Spinal cord (tissue), 10 donors: Measurements from ENCODE around the gene ESRRB. TPM values are rescaled to one million over a fixed set of nuclear protein-coding genes. Genes with fewer than 3 reads are reported as not detected.
A peak's percentile ranks its signal among the peaks of the same experiment; 100 is the strongest.

ENCODE experiments used
- DNase-seq, 6 donors: peaks; one replicate each; pipeline versions ENCODE4 v3.0.0 to v3.0.0-alpha.2; 2013 to 2015; ENCODE audit warnings: low spot score in 6 of 6, low read depth in 4 of 6
- H3K27ac ChIP-seq: one replicate; pipeline ENCODE4 v1.5.1; 2013; ENCODE audit warnings: low read depth, low read length, control low read depth
- H3K27me3 ChIP-seq: one replicate; pipeline ENCODE4 v1.6.1; 2013; ENCODE audit warnings: low read length; ENCODE audit not compliant: control insufficient read depth, insufficient read depth
- H3K36me3 ChIP-seq: one replicate; pipeline ENCODE4 v1.6.1; 2013; ENCODE audit warnings: low read length; ENCODE audit not compliant: control insufficient read depth, insufficient read depth
- H3K4me1 ChIP-seq: one replicate; pipeline ENCODE4 v1.6.1; 2013; ENCODE audit warnings: low read length; ENCODE audit not compliant: control insufficient read depth, insufficient read depth
- H3K4me3 ChIP-seq: one replicate; pipeline ENCODE4 v1.5.1; 2013; ENCODE audit warnings: low read depth, low read length, control low read depth
- H3K9me3 ChIP-seq: one replicate; pipeline ENCODE4 v1.6.1; 2013; ENCODE audit warnings: low read length; ENCODE audit not compliant: control insufficient read depth, insufficient read depth
- WGBS: methylation state at CpG from one replicate; pipeline ENCODE4 v1.1.5; 2013; ENCODE audit warnings: missing lambda C conversion rate; ENCODE audit not compliant: insufficient coverage; 5-methylcytosine and 5-hydroxymethylcytosine counted together
- polyA plus RNA-seq, 2 donors: library from polyadenylated mRNA; unstranded; fragments of 120-200 nt; gene quantifications; one replicate each; pipeline ENCODE4 v1.2.1, GENCODE V29; 2013; ENCODE audit not compliant: insufficient read length in 2 of 2
- total RNA-seq, 2 donors: library from RNA; depleted of rRNA in 1 of 2; stranded (reverse); fragments of 120-200 nt in 1 of 2; fragments of >200 nt in 1 of 2; gene quantifications; one replicate each; pipeline versions ENCODE4 v1.2.3 to v1.2.4, GENCODE V29; 2013 to 2014
- donor health status: healthy.

Gene ESRRB
- total and polyA plus RNA-seq, 4 donors, result 0.99 to 5.6 (median 3.5) TPM

GRCh38 chr14:76420827-76421226 is 44.9 kb downstream of the ESRRB start:
- Histone ChIP-seq H3K36me3 (no peaks in the 10 kb centered on the region), H3K27me3 (no peaks in the 10 kb centered on the region), H3K4me1 (no peaks in the 10 kb centered on the region), H3K27ac (no peak overlapping the region), H3K4me3 (no peak overlapping the region), H3K9me3 (no peaks in the 10 kb centered on the region)
- DNase-seq, result no peak
- WGBS, result 71% methylated on average over 2 of the region's 4 CpGs

- Histone ChIP-seq H3K4me3 (no peak overlapping the region), H3K27ac (no peak overlapping the region), H3K36me3 (no peaks in the 10 kb centered on the region), H3K4me1 (no peaks in the 10 kb centered on the region), H3K27me3 (no peaks in the 10 kb centered on the region), H3K9me3 (no peaks in the 10 kb centered on the region)
- WGBS, result 20% methylated on average over 1 of the region's 4 CpGs
- DNase-seq, result no peak
These were observed 45.7 kb downstream of the ESRRB start for GRCh38 chr14:76421662-76422061.

- 88% methylated on average over 5 of the region's 7 CpGs for WGBS
- H3K9me3 ChIP-seq, result no peaks in the 10 kb centered on the region
- no peak overlapping the region for H3K4me3 ChIP-seq
- H3K27me3 ChIP-seq, result no peaks in the 10 kb centered on the region
- DNase-seq, result no peak
- no peak overlapping the region for H3K27ac ChIP-seq
- H3K36me3 ChIP-seq, result no peaks in the 10 kb centered on the region
- H3K4me1 ChIP-seq, result no peaks in the 10 kb centered on the region
These were observed 46.7 kb downstream of the ESRRB start for GRCh38 chr14:76422662-76423061.

GRCh38 chr14:76423534-76423933 is 47.6 kb downstream of the ESRRB start:
- no peaks in the 10 kb centered on the region for H3K9me3 ChIP-seq
- no peak overlapping the region for H3K4me3 ChIP-seq
- H3K4me1 ChIP-seq, result no peaks in the 10 kb centered on the region
- DNase-seq, result no peak
- no peaks in the 10 kb centered on the region for H3K36me3 ChIP-seq
- H3K27me3 ChIP-seq, result no peaks in the 10 kb centered on the region
- 91% methylated on average over 3 of the region's 5 CpGs for WGBS
- H3K27ac ChIP-seq, result no peak overlapping the region

- Histone ChIP-seq H3K4me1 (no peaks in the 10 kb centered on the region), H3K27ac (no peak overlapping the region), H3K36me3 (no peaks in the 10 kb centered on the region), H3K9me3 (no peaks in the 10 kb centered on the region), H3K27me3 (no peaks in the 10 kb centered on the region), H3K4me3 (no peak overlapping the region)
- no peak for DNase-seq
- 89% methylated on average over 4 of the region's 4 CpGs for WGBS
These were observed 48.4 kb downstream of the ESRRB start for GRCh38 chr14:76424359-76424758.

- no peak overlapping the region for H3K27ac ChIP-seq
- no peaks in the 10 kb centered on the region for H3K27me3 ChIP-seq
- H3K4me1 ChIP-seq, result no peaks in the 10 kb centered on the region
- no peak for DNase-seq
- WGBS, result 100% methylated on average over 1 of the region's 1 CpG
- H3K36me3 ChIP-seq, result no peaks in the 10 kb centered on the region
- H3K9me3 ChIP-seq, result no peaks in the 10 kb centered on the region
- no peak overlapping the region for H3K4me3 ChIP-seq
These were observed 50.3 kb downstream of the ESRRB start for GRCh38 chr14:76426161-76426696.

- no peak overlapping the region for H3K27ac ChIP-seq
- H3K4me1 ChIP-seq, result no peaks in the 10 kb centered on the region
- peak in 2 of 6 donors; percentile 39 to 55 for DNase-seq
- H3K9me3 ChIP-seq, result no peaks in the 10 kb centered on the region
- no peaks in the 10 kb centered on the region for H3K36me3 ChIP-seq
- no peak overlapping the region for H3K4me3 ChIP-seq
- H3K27me3 ChIP-seq, result no peaks in the 10 kb centered on the region
- WGBS, result 49% methylated on average over 6 of the region's 7 CpGs
These were observed 52.7 kb downstream of the ESRRB start for GRCh38 chr14:76428611-76429010.

GRCh38 chr14:76430017-76430416 is 54.1 kb downstream of the ESRRB start:
- H3K27ac ChIP-seq, result no peak overlapping the region
- no peak for DNase-seq
- no peak overlapping the region for H3K4me3 ChIP-seq
- no peaks in the 10 kb centered on the region for H3K27me3 ChIP-seq
- no peaks in the 10 kb centered on the region for H3K9me3 ChIP-seq
- H3K4me1 ChIP-seq, result peaks cover 4% of the 10 kb centered on the region
- H3K36me3 ChIP-seq, result no peaks in the 10 kb centered on the region
- no CpG with 5 or more reads among the region's 1 CpG for WGBS

GRCh38 chr14:76430475-76430980 is 54.6 kb downstream of the ESRRB start:
- Histone ChIP-seq H3K27me3 (no peaks in the 10 kb centered on the region), H3K9me3 (no peaks in the 10 kb centered on the region), H3K4me1 (peaks cover 4% of the 10 kb centered on the region), H3K4me3 (no peak overlapping the region), H3K27ac (no peak overlapping the region), H3K36me3 (no peaks in the 10 kb centered on the region)
- DNase-seq, result no peak
- 81% methylated on average over 4 of the region's 4 CpGs for WGBS

- Histone ChIP-seq H3K4me1 (peaks cover 4% of the 10 kb centered on the region), H3K27ac (no peak overlapping the region), H3K9me3 (no peaks in the 10 kb centered on the region), H3K36me3 (no peaks in the 10 kb centered on the region), H3K27me3 (no peaks in the 10 kb centered on the region), H3K4me3 (no peak overlapping the region)
- DNase-seq, result no peak
- WGBS, result 79% methylated on average over 9 of the region's 9 CpGs
These were observed 55.6 kb downstream of the ESRRB start for GRCh38 chr14:76431538-76431937.
